Stimulated activated CD8-positive, alpha-beta memory T cell treated with anti-CD3 and anti-CD28 coated beads, Interleukin-4, amount 100 ng/mL, for 4 hours (primary cell): ENCODE results near the gene ANKS4B.
"Not testable (repeated sequence)": the region's sequence is repeated elsewhere in the genome, so short reads cannot be mapped to it uniquely, and the experiment has no call there.

Source experiments
- DNase-seq, 2 donors: peaks; one replicate each; pipeline ENCODE4 v3.0.0-alpha.2; 2020; ENCODE audit warnings: low read depth in 2 of 2, low spot score in 1 of 2

Gene ANKS4B

GRCh38 chr16:21218153-21218552 is 15.3 kb upstream of the ANKS4B start:
- no peak for DNase-seq

GRCh38 chr16:21219551-21219950 is 13.9 kb upstream of the ANKS4B start:
- no peak for DNase-seq

- no peak for DNase-seq
Observed at GRCh38 chr16:21222495-21223337, 10.8 kb upstream of the ANKS4B start.

GRCh38 chr16:21223787-21224186 is 9.7 kb upstream of the ANKS4B start:
- DNase-seq, result no peak

GRCh38 chr16:21224800-21225199 is 8.7 kb upstream of the ANKS4B start:
- no peak for DNase-seq

GRCh38 chr16:21226749-21227148 is 6.8 kb upstream of the ANKS4B start:
- DNase-seq, result no peak

- no peak for DNase-seq
Observed at GRCh38 chr16:21227866-21228265, 5.6 kb upstream of the ANKS4B start.

GRCh38 chr16:21228361-21228872 is 5.1 kb upstream of the ANKS4B start:
- DNase-seq, result no peak

GRCh38 chr16:21233045-21233520 is 416 bp upstream of the ANKS4B start:
- DNase-seq, result no peak

- no peak for DNase-seq
Observed at GRCh38 chr16:21235199-21235585, 1.7 kb downstream of the ANKS4B start.

- DNase-seq, result no peak
Observed at GRCh38 chr16:21236831-21237230, 3.3 kb downstream of the ANKS4B start.

GRCh38 chr16:21239646-21240045 is 6.1 kb downstream of the ANKS4B start:
- no peak for DNase-seq

GRCh38 chr16:21242756-21243155 is 9.3 kb downstream of the ANKS4B start:
- DNase-seq, result no peak

- DNase-seq, result no peak
Observed at GRCh38 chr16:21244518-21245215, 11.2 kb downstream of the ANKS4B start.

- not testable (repeated sequence) for DNase-seq
Observed at GRCh38 chr16:21248179-21248578, 14.7 kb downstream of the ANKS4B start.

GRCh38 chr16:21250072-21250923 is 16.8 kb downstream of the ANKS4B start:
- DNase-seq, result no peak

- DNase-seq, result no peak
Observed at GRCh38 chr16:21253470-21253869, 20.0 kb downstream of the ANKS4B start.

GRCh38 chr16:21256636-21257035 is 23.1 kb downstream of the ANKS4B start:
- DNase-seq, result no peak

- DNase-seq, result no peak
Observed at GRCh38 chr16:21257284-21257683, 23.8 kb downstream of the ANKS4B start.

- no peak for DNase-seq
Observed at GRCh38 chr16:21260870-21261791, 27.6 kb downstream of the ANKS4B start.
